Measurements from ENCODE around the gene MTR.

Gene MTR

GRCh38 chr1:236913371-236914037 is 118.4 kb downstream of the MTR start:
- FAIRE-seq = no peak

GRCh38 chr1:236914375-236914774 is 119.3 kb downstream of the MTR start:
- FAIRE-seq = no peak

GRCh38 chr1:236916131-236916800 is 121.2 kb downstream of the MTR start:
- FAIRE-seq = no peak

GRCh38 chr1:236917448-236917847 is 122.4 kb downstream of the MTR start:
- FAIRE-seq = no peak

GRCh38 chr1:236920286-236920894 is 125.3 kb downstream of the MTR start:
- FAIRE-seq = no peak

GRCh38 chr1:236921610-236922009 is 126.5 kb downstream of the MTR start:
- no peak for FAIRE-seq

- FAIRE-seq = no peak
Observed at GRCh38 chr1:236922190-236922589, 127.1 kb downstream of the MTR start.

GRCh38 chr1:236925386-236925785 is 130.3 kb downstream of the MTR start:
- no peak for FAIRE-seq

GRCh38 chr1:236930503-236930902 is 135.4 kb downstream of the MTR start:
- FAIRE-seq = no peak

GRCh38 chr1:236938760-236939159 is 143.7 kb downstream of the MTR start:
- FAIRE-seq = no peak

- no peak for FAIRE-seq
Observed at GRCh38 chr1:236942431-236942830, 147.3 kb downstream of the MTR start.

- no peak for FAIRE-seq
Observed at GRCh38 chr1:236944556-236944955, 149.5 kb downstream of the MTR start.

GRCh38 chr1:236945002-236945401 is 149.9 kb downstream of the MTR start:
- FAIRE-seq = no peak

GRCh38 chr1:236947794-236948193 is 152.7 kb downstream of the MTR start:
- FAIRE-seq = no peak

- FAIRE-seq = no peak
Observed at GRCh38 chr1:236948381-236948780, 153.3 kb downstream of the MTR start.

- FAIRE-seq = no peak
Observed at GRCh38 chr1:236948996-236949395, 153.9 kb downstream of the MTR start.

- no peak for FAIRE-seq
Observed at GRCh38 chr1:236950365-236950764, 155.3 kb downstream of the MTR start.

GRCh38 chr1:236951672-236952071 is 156.6 kb downstream of the MTR start:
- no peak for FAIRE-seq

- FAIRE-seq = no peak
Observed at GRCh38 chr1:236952246-236953003, 157.3 kb downstream of the MTR start.

GRCh38 chr1:236953151-236953700 is 158.1 kb downstream of the MTR start:
- no peak for FAIRE-seq
